Activated T-helper 1 cell treated with anti-CD3 and anti-CD28 coated beads, Interleukin-2, amount 50 U/mL, for 16 hours (primary cell): ENCODE data around the gene TBC1D28.
"Not testable (repeated sequence)": the region's sequence is repeated elsewhere in the genome, so short reads cannot be mapped to it uniquely, and the experiment has no call there.

Experiments
- DNase-seq, 2 donors: peaks; one replicate each; pipeline ENCODE4 v3.0.0-alpha.2; 2020; ENCODE audit warnings: low read depth in 1 of 2, low spot score in 1 of 2

Gene TBC1D28

GRCh38 chr17:18644291-18644690 lies at the start of gene TBC1D28:
TBC1D28 (minus strand) TSS chr17:18644391; CDS start chr17:18641352, 3,039 bp downstream.
- DNase-seq, result not testable (repeated sequence)

GRCh38 chr17:18682668-18683067 lies 38.5 kb upstream of the TBC1D28 start:
- not testable (repeated sequence) for DNase-seq

GRCh38 chr17:18681767-18682571 lies 37.8 kb upstream of the TBC1D28 start, which contains the start of gene FOXO3B:
FOXO3B (minus strand) TSS chr17:18682314; CDS start chr17:18681651, 663 bp downstream.
- DNase-seq, result peak in 1 of 2 donors; percentile 69

- not testable (repeated sequence) for DNase-seq
Measured at GRCh38 chr17:18677381-18677780, 33.2 kb upstream of the TBC1D28 start.

- DNase-seq, result not testable (repeated sequence)
Measured at GRCh38 chr17:18676928-18677327, 32.7 kb upstream of the TBC1D28 start.

- not testable (repeated sequence) for DNase-seq
Measured at GRCh38 chr17:18672395-18673227, 28.4 kb upstream of the TBC1D28 start.

- not testable (repeated sequence) for DNase-seq
Measured at GRCh38 chr17:18668625-18669024, 24.4 kb upstream of the TBC1D28 start.

- not testable (repeated sequence) for DNase-seq
Measured at GRCh38 chr17:18667535-18667934, 23.3 kb upstream of the TBC1D28 start.

GRCh38 chr17:18666326-18666725 lies 22.1 kb upstream of the TBC1D28 start:
- DNase-seq, result not testable (repeated sequence)

- DNase-seq, result not testable (repeated sequence)
Measured at GRCh38 chr17:18661924-18662624, 17.9 kb upstream of the TBC1D28 start.

GRCh38 chr17:18650094-18650493 lies 5.9 kb upstream of the TBC1D28 start:
- DNase-seq, result not testable (repeated sequence)

GRCh38 chr17:18643124-18643523 lies 1.1 kb downstream of the TBC1D28 start:
- DNase-seq, result not testable (repeated sequence)

GRCh38 chr17:18638357-18638756 lies 5.8 kb downstream of the TBC1D28 start:
- not testable (repeated sequence) for DNase-seq

- not testable (repeated sequence) for DNase-seq
Measured at GRCh38 chr17:18636237-18636636, 8.0 kb downstream of the TBC1D28 start.

- not testable (repeated sequence) for DNase-seq
Measured at GRCh38 chr17:18635773-18636172, 8.4 kb downstream of the TBC1D28 start.

- not testable (repeated sequence) for DNase-seq
Measured at GRCh38 chr17:18634550-18635263, 9.5 kb downstream of the TBC1D28 start.

- DNase-seq, result no peak
Measured at GRCh38 chr17:18626152-18626870, 17.9 kb downstream of the TBC1D28 start.

GRCh38 chr17:18625509-18626104 lies 18.6 kb downstream of the TBC1D28 start:
- DNase-seq, result peak; percentile 89 to 91

- DNase-seq, result not testable (repeated sequence)
Measured at GRCh38 chr17:18624862-18625501, 19.2 kb downstream of the TBC1D28 start.
